Colonic mucosa (tissue), 4 donors: ENCODE results near the gene IL17REL. TPM values are rescaled to one million over a fixed set of nuclear protein-coding genes. Genes with fewer than 3 reads are reported as not detected.

Experiments
- DNase-seq: peaks from one replicate; pipeline ENCODE4 v3.0.0-alpha.2; 2020
- H3K27ac ChIP-seq: fragments of 200-600 bp; one replicate; pipeline ENCODE4 v1.8.0; 2021
- H3K27me3 ChIP-seq: fragments of 200-600 bp; one replicate; pipeline ENCODE4 v1.8.0; 2021
- H3K36me3 ChIP-seq: fragments of 200-600 bp; one replicate; pipeline ENCODE4 v1.8.0; 2021
- H3K4me1 ChIP-seq: fragments of 200-600 bp; one replicate; pipeline ENCODE4 v1.8.0; 2021; ENCODE audit warnings: mild to moderate bottlenecking
- H3K4me3 ChIP-seq: fragments of 200-600 bp; one replicate; pipeline ENCODE4 v1.8.0; 2021
- H3K9ac ChIP-seq, 2 donors: one replicate each; pipeline ENCODE4 v1.7.0; 2013; ENCODE audit warnings: control low read depth in 2 of 2, low read depth in 2 of 2, low read length in 2 of 2
- H3K9me3 ChIP-seq: fragments of 200-600 bp; one replicate; pipeline ENCODE4 v1.8.0; 2021
- intact Hi-C: fragments of 100-400 bp; cut with DNase I; formaldehyde crosslinking; loops from one replicate; pipeline ENCODE4 v1.14.1; 2022
- total RNA-seq, 2 donors: library from RNA; stranded (reverse); fragmentation: NEBNext Ultra II Directional in 1 of 2; extraction: Animal tissue kit (Norgen Biotek cat#: 25700) in 1 of 2; gene quantifications; one replicate each; pipeline ENCODE4 v1.2.1, GENCODE V29; 2021
- TF ChIP-seq, protein P1 (sequence below): fragments of 200-600 bp; IDR thresholded peaks from one replicate; pipeline ENCODE4 v1.8.0; 2022; ENCODE audit warnings: antibody characterized with exemption, mild to moderate bottlenecking
- donor health status: healthy.
- donor health status: DM: no; HTN: no; CAD: no.
- donor health status: DM: no; HTN: no; CAD: no.

Gene IL17REL
- total RNA-seq, 2 donors from 2014 or later: 0.11 to 0.22 TPM

DNA sequence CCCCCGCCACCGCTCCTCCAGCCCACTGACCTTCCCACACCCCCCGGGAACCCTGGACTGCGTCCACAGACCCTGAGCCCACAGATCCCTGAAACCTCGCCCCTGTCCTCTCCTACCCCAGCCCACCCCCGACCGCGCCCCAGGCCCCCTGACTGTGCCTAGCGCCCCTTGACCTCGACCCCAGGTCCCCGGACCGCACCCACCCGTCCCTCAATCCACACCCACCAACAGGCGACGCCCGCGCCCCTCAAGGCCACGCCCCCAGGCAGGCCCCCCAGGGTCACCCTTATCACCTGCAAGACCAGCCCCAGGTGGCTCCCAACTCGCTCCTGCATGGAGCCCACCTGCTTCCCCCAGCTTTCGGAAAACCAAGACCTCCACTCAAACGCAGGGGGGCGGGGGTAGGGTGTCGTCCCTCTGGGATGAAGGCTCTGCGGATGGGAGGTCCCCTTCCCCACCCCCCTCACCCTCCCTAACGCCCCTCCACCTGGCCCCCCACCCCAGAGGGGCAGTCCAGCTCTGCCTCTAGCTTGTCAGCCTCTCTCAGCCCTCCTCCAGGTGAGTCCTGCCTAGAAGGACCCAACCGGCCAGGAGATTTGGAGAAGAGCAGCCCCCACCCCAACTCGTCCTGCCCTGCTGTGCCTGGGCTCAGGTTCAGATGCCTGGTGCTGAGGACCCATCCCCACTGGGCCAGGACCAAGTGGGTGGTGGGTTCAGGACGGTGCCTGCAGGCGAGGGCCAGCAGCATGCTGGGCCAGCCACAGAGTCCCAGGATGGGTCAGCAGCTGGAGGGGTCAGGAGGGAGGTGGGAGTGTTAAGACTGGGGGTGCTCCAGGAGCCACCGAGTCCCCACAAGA lies 3.1 kb upstream of the IL17REL start:
- TF ChIP-seq, protein P1, sequence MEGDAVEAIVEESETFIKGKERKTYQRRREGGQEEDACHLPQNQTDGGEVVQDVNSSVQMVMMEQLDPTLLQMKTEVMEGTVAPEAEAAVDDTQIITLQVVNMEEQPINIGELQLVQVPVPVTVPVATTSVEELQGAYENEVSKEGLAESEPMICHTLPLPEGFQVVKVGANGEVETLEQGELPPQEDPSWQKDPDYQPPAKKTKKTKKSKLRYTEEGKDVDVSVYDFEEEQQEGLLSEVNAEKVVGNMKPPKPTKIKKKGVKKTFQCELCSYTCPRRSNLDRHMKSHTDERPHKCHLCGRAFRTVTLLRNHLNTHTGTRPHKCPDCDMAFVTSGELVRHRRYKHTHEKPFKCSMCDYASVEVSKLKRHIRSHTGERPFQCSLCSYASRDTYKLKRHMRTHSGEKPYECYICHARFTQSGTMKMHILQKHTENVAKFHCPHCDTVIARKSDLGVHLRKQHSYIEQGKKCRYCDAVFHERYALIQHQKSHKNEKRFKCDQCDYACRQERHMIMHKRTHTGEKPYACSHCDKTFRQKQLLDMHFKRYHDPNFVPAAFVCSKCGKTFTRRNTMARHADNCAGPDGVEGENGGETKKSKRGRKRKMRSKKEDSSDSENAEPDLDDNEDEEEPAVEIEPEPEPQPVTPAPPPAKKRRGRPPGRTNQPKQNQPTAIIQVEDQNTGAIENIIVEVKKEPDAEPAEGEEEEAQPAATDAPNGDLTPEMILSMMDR: no peak
- Histone ChIP-seq H3K9ac (no peak overlapping the region), H3K27me3 (peaks cover 66% of the 10 kb centered on the region), H3K9me3 (no peaks in the 10 kb centered on the region), H3K4me3 (no peak overlapping the region), H3K27ac (no peak overlapping the region), H3K36me3 (no peaks in the 10 kb centered on the region), H3K4me1 (no peaks in the 10 kb centered on the region)
- intact Hi-C loops: no loop called here
- no peak for DNase-seq

GRCh38 chr22:50014655-50015401 lies 2.3 kb upstream of the IL17REL start:
- H3K4me1 ChIP-seq: no peaks in the 10 kb centered on the region
- TF ChIP-seq, protein P1: no peak
- intact Hi-C loops: no loop called here
- H3K9me3 ChIP-seq: no peaks in the 10 kb centered on the region
- H3K9ac ChIP-seq: no peak overlapping the region
- DNase-seq: no peak
- H3K4me3 ChIP-seq: no peak overlapping the region
- no peaks in the 10 kb centered on the region for H3K36me3 ChIP-seq
- no peak overlapping the region for H3K27ac ChIP-seq
- peaks cover 74% of the 10 kb centered on the region for H3K27me3 ChIP-seq

GRCh38 chr22:50014053-50014501 lies 1.5 kb upstream of the IL17REL start:
- Histone ChIP-seq H3K4me1 (no peaks in the 10 kb centered on the region), H3K27me3 (peaks cover 74% of the 10 kb centered on the region), H3K4me3 (no peak overlapping the region), H3K9me3 (no peaks in the 10 kb centered on the region), H3K9ac (no peak overlapping the region), H3K36me3 (no peaks in the 10 kb centered on the region), H3K27ac (no peak overlapping the region)
- no peak for DNase-seq
- intact Hi-C loops: no loop called here
- TF ChIP-seq, protein P1: no peak

- no peaks in the 10 kb centered on the region for H3K9me3 ChIP-seq
- no peak overlapping the region for H3K9ac ChIP-seq
- DNase-seq: no peak
- H3K27me3 ChIP-seq: peaks cover 61% of the 10 kb centered on the region
- no peak overlapping the region for H3K4me3 ChIP-seq
- TF ChIP-seq, protein P1: no peak
- H3K4me1 ChIP-seq: no peaks in the 10 kb centered on the region
- H3K36me3 ChIP-seq: no peaks in the 10 kb centered on the region
- no peak overlapping the region for H3K27ac ChIP-seq
- intact Hi-C loops: no loop called here
Measured at GRCh38 chr22:50011447-50012210, 936 bp downstream of the IL17REL start.
